Ovary (tissue), 3 donors: ENCODE data around the gene UBE2J1.

ENCODE experiments used
- EP300 ChIP-seq: sonication (generic); formaldehyde crosslinking; IDR thresholded peaks from one replicate; pipeline ENCODE4 v1.6.1; 2017; ENCODE audit warnings: antibody characterized with exemption
- POLR2A ChIP-seq: fragments of 450-650 bp; IDR thresholded peaks from one replicate; pipeline ENCODE4 v1.6.1; 2017; ENCODE audit warnings: antibody characterized with exemption, mild to moderate bottlenecking, moderate library complexity
- TF ChIP-seq, protein P1 (sequence below), 3 donors: fragments of 450-650 bp in 2 of 3; fragments of 200-600 bp in 1 of 3; IDR thresholded peaks; one replicate each; pipeline versions ENCODE4 v1.5.1 to v1.8.0; 2016 to 2022; ENCODE audit warnings: antibody characterized with exemption in 3 of 3, mild to moderate bottlenecking in 1 of 3
- donor health status: DM: no; HTN: no; CAD: no.

DNA sequence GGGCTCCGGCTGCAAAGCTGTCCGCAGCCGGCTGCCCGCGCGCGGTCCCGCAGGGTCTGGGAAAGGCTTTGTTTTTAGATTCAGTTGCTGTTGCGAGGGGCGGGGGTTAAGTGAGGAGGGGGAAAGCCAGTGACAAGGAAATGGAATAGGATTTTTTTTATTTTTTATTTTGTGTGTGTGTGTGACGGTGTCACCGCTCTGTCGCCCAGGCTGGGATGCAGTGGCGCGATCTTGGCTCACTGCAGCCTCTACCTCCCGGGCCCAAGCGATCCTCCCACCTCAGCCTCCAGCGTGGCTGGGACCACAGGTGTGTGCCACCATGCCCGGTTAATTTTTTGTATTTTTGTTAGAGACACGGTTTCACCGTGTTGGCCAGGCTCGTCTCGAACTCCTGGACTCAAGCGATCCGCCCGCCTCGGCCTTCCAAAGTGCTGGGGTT lies 615 bp upstream of the UBE2J1 start:
- TF ChIP-seq, protein P1, sequence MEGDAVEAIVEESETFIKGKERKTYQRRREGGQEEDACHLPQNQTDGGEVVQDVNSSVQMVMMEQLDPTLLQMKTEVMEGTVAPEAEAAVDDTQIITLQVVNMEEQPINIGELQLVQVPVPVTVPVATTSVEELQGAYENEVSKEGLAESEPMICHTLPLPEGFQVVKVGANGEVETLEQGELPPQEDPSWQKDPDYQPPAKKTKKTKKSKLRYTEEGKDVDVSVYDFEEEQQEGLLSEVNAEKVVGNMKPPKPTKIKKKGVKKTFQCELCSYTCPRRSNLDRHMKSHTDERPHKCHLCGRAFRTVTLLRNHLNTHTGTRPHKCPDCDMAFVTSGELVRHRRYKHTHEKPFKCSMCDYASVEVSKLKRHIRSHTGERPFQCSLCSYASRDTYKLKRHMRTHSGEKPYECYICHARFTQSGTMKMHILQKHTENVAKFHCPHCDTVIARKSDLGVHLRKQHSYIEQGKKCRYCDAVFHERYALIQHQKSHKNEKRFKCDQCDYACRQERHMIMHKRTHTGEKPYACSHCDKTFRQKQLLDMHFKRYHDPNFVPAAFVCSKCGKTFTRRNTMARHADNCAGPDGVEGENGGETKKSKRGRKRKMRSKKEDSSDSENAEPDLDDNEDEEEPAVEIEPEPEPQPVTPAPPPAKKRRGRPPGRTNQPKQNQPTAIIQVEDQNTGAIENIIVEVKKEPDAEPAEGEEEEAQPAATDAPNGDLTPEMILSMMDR (IDR thresholded peaks at IDR 0.05): no peak
- no peak for TF ChIP-seq POLR2A
- no peak for TF ChIP-seq EP300
